NCI-H345 treated with DMSO at 0.1 percent for 48 hours (cell line): ENCODE data around the gene CPZ.

Experiments used
- DNase-seq: peaks from one replicate; lab custom pipeline; 2025; ENCODE audit not compliant: unreplicated experiment; lab: John Stamatoyannopoulos, UW

CPZ gene

DNA sequence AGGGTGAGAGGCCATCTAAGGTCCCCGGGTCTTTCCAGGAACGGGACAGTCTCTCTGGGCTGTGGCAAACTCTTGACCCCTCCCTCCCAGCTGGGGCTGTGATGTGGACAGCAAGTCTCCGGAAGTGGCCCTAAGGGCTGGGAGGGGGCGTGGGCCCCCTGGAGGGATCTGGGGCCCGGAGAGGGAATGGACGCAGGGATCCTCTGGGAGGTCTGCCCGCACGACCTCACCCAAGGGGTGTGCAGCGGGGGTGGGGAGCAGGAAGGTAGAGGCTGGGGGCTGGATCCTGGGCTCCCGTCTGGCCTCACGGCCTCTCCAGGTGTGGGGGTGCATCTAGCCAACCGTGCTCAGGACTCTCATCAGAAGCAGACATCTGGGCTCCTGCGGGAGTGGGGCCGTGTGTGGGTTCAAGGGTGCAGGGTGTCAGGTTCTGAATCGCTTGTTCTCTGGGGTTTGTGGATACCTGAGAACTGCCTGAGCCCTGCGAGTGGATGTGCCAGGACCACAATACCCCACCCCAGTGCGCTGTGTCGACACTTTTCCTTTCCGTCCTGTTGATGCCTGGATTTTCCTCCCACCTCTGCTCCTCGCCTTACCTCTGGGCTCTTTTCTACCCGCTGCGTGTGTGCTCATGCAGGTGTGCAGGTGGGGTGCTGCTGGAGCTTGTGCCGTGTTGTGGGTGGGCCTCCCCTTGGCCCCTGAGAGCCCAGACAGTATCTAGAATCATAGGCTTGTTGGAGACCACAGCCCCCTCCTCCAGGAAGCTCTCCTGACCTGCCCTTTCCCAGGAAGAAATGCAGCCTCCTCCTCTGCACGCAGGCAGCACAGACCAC, 915 bp downstream of the CPZ start:
- DNase-seq: no peak

DNA sequence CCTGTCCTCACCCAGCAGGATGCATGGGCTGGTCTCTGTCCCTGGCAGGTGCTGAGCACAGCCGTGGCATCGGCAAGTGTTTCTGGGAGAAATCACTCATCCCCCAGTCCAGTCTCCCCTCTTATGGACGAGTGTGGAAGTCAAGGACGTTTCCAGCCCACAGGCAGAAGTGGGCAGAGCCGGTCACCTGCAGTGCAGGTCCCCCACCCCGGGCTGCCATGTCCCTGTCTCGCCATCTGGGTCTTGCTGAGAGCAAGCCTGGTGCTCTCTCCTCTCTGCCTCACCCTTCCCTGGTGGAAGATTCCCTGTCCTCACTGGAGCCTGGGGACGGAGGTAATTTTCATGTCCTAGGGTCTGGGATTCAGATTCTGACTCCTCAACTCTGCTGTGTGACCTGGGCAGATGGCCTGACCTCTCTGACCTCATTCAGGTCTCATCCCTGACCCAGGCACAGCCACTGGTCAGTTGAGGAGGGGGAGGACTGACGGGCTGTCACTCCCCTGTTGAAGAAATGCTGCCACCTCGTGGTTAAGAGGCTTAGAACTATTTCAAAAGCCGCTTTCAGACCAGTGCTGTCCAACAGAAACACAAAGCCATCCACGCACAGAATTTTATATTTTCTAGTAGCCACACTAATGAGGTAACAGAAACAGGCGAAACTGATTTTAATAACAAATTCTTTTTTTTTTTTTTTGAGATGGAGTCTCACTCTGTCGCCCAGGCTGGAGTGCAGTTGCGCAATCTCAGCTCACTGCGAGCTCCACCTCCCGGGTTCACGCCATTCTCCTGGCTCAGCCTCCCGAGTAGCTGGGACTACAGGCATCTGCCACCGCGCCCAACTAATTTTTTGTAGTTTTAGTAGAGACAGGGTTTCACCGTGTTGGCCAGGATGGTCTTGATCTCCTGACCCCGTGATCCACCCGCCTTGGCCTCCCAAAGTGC, 1.8 kb downstream of the CPZ start:
- peak; percentile 30 for DNase-seq

DNA sequence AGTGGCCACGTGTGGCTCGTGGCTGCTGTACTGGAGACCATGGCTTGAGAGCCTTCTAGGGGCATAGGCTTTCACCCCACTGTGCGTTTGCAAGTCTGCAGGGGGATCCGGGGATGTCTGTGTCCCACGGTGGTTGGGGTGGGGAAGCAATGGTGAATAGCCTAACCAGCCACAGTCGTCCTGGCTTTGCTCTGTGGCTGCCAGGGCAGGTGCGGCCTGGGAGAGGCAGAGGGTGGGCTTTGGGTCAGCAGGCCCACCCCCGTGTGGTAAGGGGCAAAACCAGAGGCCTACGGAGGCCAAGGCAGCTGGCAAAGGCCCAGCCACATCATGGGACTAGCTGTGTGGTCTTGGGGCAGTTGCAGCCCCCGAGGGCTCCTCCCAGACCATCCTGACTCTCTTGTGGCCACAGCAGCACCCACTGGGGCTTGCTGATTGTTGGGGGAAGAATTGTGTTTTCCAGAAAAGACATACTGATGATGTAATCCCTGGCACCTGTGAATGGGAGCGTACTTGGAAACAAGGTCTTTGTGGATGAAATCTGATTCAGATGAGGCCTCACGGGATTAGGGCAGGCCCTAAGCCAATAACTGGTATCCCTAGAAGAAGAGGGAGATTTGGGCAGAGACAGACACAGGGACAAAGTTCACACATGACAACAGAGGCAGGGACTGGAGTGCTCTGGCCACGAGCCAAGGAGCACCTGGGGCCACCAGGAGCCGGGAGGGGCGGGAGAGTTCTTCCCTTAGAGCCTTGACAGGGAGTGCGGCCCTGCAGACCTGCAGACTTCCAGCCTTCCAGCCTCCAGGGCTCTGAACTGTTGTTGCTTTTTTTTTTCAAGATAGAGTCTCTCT, 2.9 kb downstream of the CPZ start:
- no peak for DNase-seq

DNA sequence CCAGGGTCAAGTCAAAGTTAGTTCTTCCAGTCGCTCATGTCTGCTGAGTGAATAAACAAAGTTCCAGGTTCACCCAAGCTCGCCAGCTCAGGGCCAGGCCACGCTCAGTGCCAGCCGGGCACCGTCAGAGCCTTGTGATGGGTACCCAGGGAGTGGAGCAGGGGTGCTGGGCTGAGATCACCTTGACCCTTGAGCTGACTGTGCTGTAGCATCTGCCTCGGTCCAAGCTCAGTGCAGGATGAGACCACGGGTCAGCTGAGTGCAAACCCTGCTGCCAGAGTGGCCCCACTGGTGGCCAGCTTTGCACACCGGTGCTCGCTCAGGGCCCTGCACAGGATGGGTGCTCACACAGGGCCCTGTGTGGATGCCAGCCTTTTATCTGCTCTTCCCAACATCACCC, 4.3 kb downstream of the CPZ start:
- DNase-seq: no peak

DNA sequence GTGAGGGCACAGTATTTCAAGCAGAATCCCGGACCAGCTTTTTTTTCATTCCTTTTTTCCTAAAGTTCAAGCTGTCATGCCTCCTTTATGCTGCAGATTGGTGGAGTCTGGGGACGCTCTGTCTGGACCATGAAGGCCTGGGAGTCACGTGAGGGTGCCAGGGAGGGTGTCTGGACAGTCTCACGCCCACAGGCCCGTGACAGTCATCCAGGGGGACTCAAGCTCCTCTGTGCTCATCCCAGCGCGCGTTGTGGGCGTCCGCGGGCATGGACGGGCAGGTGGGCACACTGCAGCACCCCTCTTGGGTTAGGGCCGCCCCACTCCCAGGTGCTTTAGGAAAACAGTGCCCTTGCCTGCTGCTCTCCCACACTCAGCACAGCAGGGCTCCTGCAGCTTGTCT, 4.8 kb downstream of the CPZ start:
- no peak for DNase-seq

DNA sequence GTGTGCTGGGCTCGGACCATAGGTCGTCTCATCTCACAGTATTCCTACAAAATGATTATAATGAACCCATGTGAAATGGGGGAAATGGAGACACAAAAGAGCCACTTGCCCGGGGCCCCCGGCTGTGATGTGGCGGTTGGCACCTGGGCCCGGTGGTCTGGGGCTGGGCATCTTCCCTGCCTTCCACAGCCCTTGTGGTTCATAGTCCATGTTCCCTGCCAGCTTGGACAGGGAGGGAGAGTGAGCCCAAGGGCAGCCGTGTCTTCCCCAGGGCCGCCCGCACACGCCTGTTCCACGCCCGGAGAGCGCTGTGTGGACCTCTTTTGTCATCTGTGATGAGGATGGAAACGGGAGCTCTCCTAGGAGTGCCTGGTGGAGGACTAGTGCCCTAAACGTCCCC, 5.2 kb downstream of the CPZ start:
- DNase-seq: no peak

DNA sequence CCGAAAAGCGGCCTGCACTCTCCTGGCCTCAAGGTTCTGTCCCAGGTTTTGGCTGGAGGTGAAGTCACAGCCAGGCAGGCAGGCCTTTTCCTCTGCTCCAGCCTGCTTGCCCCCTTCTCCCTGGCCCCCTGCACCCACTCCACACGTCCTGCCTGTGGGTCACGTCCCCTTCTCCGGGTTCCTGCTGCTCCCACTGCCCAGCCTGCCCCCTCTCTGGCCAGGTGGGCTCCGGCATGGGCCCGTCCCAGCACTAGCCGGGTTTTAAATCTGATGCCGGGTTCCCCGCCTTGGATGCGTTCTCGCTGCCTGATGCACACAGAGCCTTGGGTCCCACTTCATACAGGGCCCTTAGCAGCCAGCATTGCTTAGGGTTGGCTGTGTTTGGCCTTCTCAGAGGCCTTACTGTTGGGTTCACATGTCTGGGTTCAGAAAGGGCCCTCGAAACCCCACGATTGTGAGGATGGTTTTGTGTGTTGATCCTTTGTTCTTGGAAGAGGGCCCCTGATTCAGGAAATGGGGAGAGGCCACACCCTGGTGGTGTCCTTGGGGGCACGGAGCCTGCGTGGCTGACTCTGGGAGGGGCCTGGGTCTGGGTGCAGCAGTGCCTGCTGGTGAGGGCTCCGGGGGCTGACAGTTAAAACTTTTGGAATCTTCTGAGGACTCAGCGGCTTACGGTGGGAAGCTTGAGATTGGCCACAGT, 6.0 kb downstream of the CPZ start:
- DNase-seq: no peak

DNA sequence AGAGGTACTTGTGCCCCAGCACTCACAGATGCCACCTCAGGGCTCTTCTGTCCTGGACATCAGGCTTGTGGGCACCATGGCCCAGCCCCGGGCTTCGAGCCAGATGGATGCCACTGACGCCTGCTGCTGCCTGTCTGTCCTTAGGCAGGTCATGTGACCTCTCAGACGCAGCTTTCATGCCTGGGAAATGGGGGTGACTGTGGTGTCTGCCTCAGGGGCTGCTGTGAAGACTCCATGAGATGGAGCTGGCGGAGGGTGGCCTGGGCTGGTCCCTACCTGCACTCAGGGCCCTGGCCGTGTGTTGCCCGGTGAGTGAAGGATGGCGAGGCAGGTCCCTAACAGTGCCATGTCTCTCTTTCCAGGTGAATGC, 6.5 kb downstream of the CPZ start:
- DNase-seq: no peak

DNA sequence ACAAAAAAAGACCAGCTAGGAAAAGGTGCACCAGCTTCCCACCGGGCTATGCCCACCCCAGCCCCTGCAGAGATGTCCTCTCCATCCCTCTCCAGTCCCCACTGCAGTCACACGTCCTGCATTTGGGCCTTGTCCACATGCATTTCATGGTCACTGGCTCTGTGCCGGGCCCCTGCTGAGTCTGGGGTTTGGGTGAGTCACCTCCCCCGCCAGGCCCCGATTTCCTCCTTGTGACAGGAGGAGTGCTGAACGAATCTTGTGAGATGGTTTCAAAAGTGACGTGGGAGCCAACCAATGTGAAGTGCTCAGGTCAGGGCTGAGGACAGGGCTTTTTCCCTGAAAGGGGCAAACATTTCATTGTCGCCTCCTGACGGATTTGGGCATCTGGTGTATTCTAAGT, 7.1 kb downstream of the CPZ start:
- no peak for DNase-seq

DNA sequence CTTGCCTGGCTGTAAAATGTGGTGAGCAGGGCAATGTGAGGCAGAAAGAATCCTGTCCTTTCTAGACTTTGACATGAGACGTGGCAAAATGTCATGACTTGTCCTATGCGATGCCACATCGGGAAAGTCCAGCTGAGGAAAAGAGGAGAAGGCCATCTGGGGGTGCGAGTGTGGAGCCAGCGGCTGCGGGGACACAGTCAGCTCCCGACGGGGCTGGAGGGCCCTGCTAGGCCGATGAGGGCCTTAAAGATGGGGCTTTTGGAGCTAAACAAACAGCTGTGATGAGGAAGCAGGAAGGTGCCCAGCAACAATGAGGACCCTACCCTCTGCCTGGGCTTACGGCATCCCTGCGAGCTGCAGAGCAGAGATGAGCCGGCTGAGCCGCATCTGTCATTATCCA, 7.7 kb downstream of the CPZ start:
- no peak for DNase-seq

DNA sequence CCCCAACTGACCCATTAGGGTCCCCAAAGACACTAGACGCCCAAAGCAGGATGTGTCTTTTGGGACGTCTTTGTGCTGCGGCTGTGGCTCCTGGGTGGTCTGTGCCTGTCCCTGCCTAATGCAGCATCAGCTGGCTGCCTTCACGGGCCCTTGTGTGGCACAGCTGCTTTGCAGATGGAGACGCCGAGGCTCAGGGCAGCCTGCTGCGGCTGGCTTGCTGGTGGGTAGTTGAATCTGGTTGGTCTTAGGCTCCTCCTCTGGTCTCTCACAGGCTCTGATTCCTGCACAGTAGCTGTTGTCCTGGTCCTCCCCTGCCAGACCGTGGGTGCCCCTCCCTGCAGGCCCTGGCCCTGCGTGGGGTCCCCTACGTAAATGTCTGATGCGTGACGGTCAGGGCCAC, 8.1 kb downstream of the CPZ start:
- no peak for DNase-seq

DNA sequence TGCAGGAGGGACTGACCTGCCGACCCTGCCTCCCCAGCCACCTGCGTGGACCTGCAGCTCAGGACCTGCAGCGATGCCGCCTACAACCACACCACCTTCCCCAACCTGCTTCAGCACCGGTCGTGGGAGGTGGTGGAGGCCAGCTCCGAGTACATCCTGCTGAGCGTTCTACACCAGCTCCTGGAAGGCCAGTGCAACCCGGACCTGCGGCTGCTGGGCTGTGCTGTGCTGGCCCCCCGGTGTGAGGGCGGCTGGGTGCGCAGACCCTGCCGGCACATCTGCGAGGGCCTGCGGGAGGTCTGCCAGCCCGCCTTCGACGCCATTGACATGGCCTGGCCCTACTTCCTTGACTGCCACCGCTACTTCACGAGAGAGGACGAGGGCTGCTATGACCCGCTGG, 8.5 kb downstream of the CPZ start:
- DNase-seq: no peak

DNA sequence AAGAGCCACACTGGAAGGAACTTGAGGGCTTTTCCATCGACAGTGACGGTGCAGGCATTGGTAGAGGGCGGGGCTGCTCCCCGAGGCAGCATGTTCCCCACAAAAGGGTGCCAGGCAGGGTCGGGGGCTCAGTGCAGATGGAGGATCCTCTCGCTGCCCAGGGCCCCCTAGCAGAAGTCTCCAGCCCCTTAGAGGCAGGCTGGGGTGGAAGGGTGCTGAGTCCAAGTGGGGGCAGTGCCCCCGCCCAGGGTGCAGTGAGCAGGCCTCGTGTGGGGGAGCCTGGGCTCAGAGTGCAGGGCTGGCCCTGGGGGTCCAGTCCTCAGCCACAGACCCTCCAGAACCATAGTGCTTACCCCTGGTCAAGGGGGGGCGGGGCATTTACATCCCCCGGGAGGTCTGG, 9.0 kb downstream of the CPZ start:
- no peak for DNase-seq

DNA sequence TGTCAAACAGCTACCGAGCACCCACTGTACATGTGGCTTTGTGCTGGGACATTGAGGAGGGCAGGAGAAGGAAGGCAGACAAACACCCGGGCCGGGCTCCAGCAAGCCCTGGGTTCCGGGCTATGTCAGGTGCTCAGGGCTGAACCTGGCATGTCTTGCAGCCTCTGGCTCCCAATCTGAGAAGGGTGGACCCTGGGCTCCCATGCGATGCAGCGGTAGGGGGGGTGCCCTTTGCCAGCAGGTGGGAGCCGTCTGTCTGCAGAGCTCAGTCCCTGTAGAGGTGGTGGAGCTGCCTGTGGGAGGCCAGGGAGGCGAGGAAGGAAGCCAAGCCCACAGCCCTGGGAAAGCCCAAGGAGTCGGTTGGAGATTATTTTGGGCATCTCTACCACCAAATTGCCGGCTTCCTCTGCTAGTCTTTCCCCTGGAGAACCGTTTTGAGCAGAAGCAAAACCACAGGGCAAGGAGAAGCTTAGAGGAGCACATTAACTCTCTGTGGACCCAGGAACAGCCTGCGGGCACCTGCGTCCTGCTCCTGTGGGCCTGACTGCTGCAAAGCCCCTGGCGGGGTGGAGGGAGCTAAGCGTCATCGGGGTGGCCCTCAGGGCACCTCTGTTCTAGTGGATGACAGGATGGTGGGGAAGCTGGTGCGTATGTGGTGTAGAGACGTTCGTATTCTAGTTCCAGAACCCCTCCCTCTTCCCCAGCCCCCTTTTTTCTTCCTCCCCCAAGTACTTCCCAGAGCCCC, 10.3 kb downstream of the CPZ start:
- no peak for DNase-seq

DNA sequence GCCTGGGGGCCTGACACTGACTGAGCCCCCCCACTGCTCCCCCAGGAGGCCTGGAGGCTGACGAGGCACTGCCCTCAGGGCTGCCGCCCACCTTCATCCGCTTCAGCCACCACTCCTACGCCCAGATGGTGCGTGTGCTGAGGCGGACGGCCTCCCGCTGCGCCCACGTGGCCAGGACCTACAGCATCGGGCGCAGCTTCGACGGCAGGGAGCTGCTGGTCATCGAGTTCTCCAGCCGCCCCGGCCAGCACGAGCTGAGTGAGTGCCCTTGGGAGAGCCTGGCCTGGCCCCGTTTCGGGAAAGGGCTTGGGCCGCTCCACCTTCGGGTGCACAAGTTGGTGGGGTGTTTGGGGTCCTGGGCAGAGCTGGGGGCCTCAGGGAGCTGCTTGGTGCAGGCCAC, 11.4 kb downstream of the CPZ start:
- no peak for DNase-seq

DNA sequence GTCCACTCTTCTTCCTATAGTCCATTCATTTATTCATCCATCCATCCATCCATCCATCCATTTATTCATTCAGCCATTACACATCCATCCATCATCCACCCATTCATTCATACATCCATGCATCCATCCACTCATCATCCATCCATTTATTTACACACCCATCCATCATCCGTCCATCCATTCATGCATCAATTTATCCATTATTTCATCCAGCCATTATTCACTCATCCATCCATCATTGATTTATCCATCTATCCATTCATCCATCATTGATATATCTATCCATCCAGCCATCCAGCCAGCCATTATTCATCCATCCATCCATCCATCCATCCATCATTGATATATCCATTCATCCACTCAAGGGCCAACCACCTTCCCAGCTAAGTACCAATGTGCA, 12.7 kb downstream of the CPZ start:
- no peak for DNase-seq

DNA sequence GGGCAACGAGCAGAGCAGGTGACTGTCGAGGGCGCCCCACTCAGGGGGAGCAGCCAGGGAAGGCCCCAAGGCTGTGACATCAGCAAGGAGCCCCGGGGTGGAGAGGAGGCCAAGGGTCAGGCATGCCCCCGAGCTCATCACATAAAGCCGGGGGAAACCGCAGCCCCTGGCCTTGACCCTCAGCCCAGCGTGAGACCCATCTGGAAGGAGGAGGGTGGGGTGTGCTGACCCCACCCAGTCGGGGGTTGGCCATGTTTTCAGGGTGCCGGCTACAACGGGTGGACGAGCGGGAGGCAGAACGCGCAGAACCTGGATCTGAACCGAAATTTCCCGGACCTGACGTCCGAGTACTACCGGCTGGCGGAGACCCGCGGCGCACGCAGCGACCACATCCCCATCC, 13.9 kb downstream of the CPZ start:
- no peak for DNase-seq

DNA sequence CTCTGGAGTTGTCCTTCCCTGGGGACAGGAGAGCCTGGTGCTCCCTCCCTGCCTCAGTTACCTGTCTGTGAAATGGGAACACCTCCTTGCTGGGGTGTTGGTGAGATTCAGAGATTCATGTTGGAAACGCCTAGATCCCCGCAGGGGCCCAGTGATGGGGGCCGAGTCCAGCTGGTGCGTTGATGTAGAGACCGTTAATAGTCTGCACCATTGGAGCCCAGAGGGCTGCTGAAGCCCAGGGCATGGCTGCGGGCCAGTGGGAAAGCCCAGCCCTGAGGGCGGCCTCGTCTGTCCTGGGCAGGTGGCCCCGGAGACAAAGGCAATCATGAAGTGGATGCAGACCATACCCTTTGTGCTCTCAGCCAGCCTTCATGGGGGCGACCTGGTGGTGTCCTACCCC, 14.4 kb downstream of the CPZ start:
- no peak for DNase-seq

DNA sequence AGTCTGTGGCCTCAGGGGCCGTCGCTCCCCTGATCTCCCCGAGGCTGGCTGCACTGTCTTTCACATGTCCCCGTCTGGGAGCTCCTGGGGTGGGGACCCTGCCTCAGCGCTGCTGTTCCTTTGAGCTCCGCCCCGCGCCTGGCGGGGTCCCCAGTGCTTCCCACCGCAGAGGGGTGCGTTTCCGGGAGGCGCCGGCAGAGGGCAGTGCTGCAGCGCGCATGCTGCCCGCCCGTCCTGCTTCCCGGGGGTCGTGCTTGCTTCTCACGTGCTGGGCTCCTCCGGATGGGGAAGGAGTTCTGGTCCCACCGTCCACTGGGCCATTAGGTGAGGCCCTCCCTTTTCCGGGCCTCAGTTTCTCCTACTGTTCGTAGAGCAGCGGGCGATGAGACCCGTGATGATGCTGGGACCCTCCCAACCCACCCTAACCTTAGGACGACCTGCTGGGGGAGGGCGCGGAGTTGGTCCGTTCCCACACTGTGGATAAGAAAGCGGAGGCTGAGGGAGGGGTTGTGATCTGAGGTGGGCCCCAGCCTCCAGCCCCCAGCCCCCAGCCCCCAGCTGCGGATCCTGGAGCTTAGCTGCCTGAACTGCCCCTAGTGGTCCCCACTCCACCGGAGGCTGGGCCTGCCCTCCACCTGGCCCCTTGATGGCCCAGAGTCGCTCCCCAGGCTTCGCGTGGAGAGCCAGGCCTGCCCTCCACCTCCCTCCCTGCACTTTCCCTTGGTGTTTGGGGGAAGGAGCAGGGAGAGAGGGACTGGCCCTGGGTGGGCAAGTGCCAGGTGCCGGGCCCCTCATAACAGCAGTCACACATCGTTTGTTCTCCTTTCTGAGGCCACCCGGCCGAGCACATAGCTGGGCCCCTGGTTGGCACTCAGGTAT, 15.3 kb downstream of the CPZ start:
- DNase-seq: no peak
